Measurements from ENCODE around the gene NFIC.
"Not testable (repeated sequence)": the region's sequence is repeated elsewhere in the genome, so short reads cannot be mapped to it uniquely, and the experiment has no call there.

NFIC gene

GRCh38 chr19:3451451-3451866 is 85.1 kb downstream of the NFIC start:
- DNase-seq (ENCODE audit: low spot score) = no peak

- no peak for DNase-seq (ENCODE audit: low spot score)
These were observed 86.0 kb downstream of the NFIC start for GRCh38 chr19:3452171-3452941.

- DNase-seq (ENCODE audit: low spot score) = not testable (repeated sequence)
These were observed 86.5 kb downstream of the NFIC start for GRCh38 chr19:3452942-3453214.

GRCh38 chr19:3453840-3454239 is 87.5 kb downstream of the NFIC start:
- DNase-seq (ENCODE audit: low spot score) = no peak

GRCh38 chr19:3454656-3455392 is 88.4 kb downstream of the NFIC start:
- DNase-seq (ENCODE audit: low spot score) = no peak

- DNase-seq (ENCODE audit: low spot score) = no peak
These were observed 89.1 kb downstream of the NFIC start for GRCh38 chr19:3455393-3455955.

- no peak for DNase-seq (ENCODE audit: low spot score)
These were observed 89.7 kb downstream of the NFIC start for GRCh38 chr19:3455960-3456601.

GRCh38 chr19:3456925-3457527 is 90.6 kb downstream of the NFIC start:
- DNase-seq (ENCODE audit: low spot score) = no peak

- DNase-seq (ENCODE audit: low spot score) = no peak
These were observed 91.3 kb downstream of the NFIC start for GRCh38 chr19:3457528-3458228.

- no peak for DNase-seq (ENCODE audit: low spot score)
These were observed 92.1 kb downstream of the NFIC start for GRCh38 chr19:3458229-3459088.

GRCh38 chr19:3459089-3459881 is 92.9 kb downstream of the NFIC start:
- DNase-seq (ENCODE audit: low spot score) = peak; percentile 71

GRCh38 chr19:3459965-3460582 is 93.7 kb downstream of the NFIC start:
- no peak for DNase-seq (ENCODE audit: low spot score)

- DNase-seq (ENCODE audit: low spot score) = no peak
These were observed 96.8 kb downstream of the NFIC start for GRCh38 chr19:3462991-3463713.

GRCh38 chr19:3463714-3464586 is 97.6 kb downstream of the NFIC start:
- DNase-seq (ENCODE audit: low spot score) = no peak

GRCh38 chr19:3464587-3465235 is 98.3 kb downstream of the NFIC start:
- no peak for DNase-seq (ENCODE audit: low spot score)

- DNase-seq (ENCODE audit: low spot score) = no peak
These were observed 99.2 kb downstream of the NFIC start for GRCh38 chr19:3465552-3465951.

- DNase-seq (ENCODE audit: low spot score) = peak; percentile 24
These were observed 100.3 kb downstream of the NFIC start for GRCh38 chr19:3466635-3467034.
